OCI-M1 (cell line): ENCODE data around the gene GALNT16.

Experiments
- DNase-seq: peaks from one replicate; lab custom pipeline; 2025; lab: John Stamatoyannopoulos, UW

GALNT16 gene

GRCh38 chr14:69339426-69339825 lies 79.5 kb downstream of the GALNT16 start:
- no peak for DNase-seq

DNA sequence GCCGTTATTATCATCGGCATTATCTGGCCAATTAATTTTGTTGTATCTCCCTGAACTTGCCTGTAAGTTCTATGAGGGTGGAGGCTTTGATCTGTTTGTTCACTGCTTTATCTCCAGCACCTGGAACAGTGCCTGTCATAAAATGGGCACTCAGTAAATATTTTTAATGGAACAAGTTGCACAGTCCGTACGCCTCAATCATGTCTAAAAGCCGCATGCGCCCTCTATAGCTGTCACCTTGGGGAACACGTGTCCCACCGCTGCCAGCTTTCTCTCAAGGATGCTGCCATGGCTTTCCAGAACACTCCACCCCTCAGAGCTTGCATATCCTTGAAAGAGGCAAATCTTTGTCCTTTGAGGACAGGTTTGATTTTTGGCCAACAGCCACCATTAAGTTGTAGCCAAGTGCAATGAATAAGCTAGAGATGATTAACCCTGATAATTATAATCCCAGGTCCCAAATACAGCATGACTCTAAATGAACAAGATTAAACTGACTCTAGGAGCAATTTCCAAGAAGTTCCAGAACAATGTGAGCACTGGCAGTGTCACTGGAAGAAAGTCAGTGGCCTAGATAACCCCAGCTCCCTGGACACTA lies 83.1 kb downstream of the GALNT16 start:
- no peak for DNase-seq

DNA sequence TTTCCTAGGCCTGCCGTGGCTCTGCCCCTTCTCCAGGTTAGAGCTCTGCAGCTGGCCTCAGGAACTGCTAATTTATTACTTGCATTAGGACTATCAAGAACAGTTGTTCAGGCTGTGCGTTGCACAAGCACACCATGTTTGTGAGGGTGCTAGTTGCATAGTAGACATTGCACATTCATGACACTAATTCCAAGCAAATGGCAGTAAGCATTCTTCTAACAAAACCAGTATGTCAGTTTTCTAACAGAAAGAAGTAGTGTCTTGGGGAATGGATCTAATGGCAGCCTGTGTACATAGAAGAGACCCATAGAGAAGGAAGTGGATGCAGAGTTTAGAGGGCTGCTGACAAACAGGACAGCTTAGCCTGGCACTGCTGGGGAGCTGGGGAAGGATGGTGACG lies 84.2 kb downstream of the GALNT16 start:
- no peak for DNase-seq

DNA sequence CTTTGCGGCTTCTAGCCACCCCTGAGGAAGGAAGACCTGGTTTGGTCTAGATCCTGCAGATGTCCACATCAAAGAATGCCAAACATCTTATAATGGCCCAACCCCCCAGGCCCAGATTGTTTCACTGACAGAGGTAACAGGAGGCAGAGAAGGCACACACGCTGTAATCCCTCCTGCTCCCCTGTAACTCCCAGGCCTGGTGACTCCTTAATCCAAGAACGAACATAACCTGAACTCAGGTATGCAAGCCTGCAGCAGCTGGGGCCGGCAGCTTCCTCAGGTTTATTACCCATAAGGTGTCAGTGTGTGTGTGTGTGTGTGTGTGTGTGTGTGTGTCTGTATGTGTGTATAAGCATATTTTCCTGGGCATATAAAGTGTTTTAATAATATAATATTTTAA lies 85.4 kb downstream of the GALNT16 start:
- no peak for DNase-seq

GRCh38 chr14:69346710-69347109 lies 86.8 kb downstream of the GALNT16 start:
- DNase-seq, result peak; percentile 22

DNA sequence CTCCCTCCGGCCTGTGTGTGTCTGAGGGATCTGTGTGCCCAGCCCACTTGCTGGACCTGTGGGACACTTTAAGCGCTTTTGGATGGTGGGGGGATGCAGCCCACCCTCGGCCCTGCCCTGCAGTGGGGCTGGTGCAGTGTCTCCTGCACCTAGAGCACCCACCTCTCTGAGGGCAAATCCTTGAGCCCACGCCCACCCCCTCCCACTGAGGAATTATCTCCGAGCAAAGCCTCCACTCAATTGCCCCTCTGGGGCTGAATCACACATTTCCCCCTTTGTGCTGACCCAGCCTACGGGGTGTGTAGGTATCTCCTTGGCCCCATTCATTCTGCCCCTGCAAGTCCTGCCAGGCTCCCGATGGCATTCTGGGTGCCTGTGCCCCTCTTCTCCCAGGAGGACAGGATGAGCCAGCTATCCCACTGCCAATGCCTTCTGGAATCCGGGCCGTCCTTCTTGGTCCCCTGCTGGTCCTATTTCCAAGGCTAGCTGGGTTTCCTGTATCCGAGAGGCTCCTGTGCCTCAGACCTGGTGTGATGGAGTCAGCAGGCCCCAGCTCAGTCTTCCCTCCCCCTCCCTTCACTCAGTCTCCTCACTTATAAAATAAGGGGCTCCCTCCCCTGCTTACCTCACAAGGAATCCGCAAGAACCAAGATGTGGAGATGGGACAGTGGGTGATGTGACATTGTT lies 89.3 kb downstream of the GALNT16 start:
- no peak for DNase-seq

- no peak for DNase-seq
Observed at GRCh38 chr14:69350892-69351291, 90.9 kb downstream of the GALNT16 start.

DNA sequence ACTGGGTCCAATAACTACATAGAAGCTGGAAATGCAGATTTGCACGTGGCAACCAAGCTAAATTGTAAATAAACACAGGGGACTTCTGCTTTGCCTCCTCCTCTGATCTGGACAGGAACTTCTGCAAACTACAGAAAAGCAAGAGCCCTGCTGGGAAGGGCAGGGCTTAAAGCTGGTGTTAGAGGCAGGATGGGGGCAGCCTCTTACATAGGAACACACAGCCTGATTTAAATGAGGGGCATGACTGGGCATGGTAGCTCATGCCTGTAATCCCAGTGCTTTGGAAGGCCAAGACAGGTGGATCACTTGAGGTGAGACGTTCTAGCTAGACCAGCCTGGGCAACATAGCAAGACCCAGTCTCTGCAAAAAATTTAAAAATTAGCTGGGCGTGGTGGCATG lies 91.4 kb downstream of the GALNT16 start:
- DNase-seq, result peak; percentile 5

GRCh38 chr14:69351911-69352310 lies 92.0 kb downstream of the GALNT16 start:
- no peak for DNase-seq

DNA sequence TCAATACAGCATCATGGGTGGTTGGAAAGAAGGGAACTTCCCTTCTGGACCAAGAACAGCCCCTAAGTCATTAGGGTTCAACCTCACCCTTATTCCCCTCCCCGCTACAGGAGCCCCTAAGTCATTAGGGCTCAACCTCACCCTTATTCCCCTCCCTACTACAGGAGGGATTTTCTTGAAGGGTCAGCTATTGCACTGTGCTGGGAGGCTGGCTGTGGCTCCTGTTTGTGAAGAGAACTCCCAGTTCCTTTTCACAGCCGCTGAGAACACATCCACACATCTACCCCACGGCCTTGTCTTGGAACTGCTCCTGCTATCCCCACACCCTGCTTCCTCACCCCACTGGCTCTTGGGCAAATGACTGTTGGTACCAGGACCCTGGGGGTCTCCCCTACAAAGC lies 93.2 kb downstream of the GALNT16 start:
- DNase-seq, result no peak

DNA sequence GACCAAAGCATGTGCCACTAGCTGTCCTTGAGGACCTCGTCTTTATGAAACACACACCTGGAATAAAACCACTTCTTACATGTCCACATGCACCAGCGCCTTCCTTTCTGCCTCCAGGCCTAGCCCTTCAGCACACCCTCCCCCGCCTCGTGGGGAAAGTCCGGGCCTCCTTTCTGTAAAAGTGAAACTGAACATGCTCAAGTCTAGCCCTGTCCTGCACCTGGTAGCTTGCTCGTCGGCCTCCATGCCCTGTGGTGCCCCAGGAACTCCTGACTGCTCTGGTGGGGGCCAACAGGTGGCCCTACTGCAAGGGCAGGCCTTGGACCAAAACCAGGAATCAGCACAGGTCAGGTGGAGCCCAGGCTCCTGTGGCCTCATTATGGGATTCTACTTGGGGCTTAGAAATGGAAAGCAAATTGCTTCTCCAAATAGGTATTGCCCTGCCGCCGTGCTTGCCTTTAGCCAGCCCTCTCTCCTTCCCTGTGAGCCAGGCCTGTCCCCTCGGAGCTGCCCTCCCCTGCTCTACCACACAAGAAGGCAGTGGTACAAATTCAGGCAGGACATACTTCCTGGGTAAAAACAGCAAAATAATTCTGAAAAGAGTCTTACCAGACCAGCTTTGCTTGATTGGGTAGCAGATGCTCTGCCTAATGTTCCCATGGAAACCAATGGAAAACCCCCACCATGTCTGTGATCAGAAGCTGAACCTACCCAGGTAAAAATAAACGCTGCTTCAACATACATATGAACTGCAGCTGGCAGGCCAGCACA lies 94.6 kb downstream of the GALNT16 start:
- DNase-seq, result peak; percentile 61

DNA sequence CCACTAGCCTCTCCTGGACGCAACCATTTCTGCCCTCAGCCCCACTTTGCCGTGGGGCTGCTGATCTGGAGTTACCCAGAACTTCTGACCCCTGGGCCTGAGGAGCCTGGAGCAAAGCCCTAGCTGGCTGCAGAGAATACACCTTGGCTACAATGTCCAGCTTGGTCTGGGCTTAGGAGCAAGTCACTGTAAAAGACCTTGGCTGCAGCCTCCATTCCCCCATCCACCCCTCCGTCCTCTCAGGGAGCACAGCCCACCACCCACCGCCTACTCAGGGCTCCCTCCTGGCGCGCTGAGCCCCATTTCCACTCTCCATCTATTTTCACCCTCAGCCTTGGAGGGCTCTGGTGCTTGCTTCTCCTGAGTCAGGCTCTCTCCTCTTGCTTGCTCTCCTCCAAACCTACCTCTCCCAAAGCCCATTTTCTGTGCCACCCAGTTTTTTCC lies 95.2 kb downstream of the GALNT16 start:
- no peak for DNase-seq

DNA sequence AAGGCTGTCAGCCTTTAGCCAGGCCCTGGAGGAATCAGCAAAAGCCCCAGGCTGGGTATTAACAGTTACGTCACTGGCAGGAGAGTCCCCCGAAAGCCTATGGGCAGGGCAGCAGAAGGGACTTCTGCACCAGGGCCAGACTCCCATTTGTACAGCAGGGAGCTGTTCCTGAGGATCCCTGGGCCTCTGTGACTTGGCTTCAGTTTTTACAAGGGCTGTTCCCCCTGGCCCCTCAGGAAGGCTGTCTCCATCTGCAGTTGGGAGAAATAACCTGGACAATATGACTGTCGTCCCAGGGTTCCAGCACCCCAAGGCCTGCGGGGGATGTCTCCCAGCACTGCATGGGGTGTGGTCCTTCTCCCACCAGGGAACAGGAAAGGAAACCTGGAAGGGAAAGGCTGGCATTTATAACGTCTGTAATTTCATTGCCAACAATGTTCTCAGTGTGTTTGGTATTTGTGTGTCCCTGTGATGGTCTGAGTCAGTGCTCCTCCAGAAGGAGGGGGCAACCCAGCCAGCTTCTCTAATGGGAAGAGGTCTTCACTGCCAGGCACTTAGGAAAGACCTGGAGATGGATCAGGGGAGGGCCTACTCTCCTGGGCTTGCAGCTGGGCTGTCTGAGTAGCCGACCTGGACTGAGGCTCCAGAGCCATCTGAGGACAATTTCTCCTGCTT lies 95.8 kb downstream of the GALNT16 start:
- DNase-seq, result no peak

GRCh38 chr14:69356903-69357543 lies 97.1 kb downstream of the GALNT16 start:
- no peak for DNase-seq

DNA sequence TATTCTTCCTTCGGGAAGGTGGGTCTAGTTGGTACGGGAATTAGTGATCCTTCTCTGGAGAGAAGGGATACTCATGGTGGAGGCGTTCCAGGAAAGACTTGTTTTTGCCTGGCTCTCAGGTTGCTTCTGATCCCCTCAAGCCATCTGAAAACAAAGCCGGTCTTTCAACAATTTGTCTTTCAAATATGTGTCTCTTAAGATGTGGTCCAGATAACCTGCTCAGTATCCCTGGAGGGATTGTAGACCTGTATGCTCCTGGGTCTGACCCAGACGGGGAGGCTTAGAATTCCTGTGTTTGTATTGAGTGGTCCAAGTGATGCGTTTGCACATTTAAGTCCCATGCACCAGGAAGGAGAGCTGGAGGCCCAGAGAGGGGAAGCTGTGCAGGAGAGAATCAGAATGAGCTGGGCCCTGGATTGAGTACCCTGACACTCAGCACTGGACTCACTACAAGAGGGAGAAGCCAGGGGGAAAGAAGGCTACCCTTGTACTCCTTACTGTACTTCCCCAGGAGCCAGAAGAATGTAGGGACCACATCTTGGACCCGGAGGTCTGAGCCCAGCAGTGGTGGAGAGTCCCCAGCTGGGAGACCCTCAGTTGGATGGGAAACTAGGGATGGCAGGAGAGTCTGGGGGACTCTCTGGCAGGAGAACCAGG lies 97.7 kb downstream of the GALNT16 start:
- no peak for DNase-seq

DNA sequence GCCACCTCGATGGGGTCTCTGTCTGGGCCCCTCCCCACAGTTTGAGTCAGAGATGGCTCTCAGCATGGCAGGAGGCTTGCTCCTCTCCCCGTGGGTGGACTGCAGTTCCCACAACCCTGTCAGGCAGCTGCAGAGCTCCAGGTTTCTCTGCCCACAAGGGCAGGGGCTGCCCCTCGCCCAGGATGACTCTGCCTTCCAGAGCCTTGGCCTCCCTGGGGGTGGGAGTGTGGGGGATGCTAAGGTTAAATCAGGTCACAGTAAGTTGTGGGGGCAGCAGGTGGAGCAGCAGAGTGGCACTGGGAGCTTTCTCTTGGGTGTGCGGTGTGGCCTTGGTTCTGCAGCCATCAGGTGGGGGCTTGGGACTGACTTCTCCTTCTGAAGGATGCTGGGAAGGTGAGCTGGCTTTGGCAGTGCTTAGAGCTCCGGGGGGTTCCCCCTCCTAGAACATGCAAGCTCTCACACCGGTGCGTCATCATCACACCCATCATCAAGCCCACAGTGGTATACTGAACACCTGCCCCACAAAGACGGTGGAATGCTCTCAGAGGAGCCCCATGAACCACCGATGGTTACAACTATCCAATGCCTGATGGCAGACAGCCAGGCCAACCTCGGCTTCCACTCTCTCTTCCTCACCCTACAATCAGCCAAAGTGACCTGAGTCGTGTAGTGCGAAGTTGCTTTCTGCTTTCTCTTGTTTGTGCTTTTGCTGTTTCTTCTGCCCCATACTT lies 98.4 kb downstream of the GALNT16 start:
- DNase-seq, result no peak

- no peak for DNase-seq
Observed at GRCh38 chr14:69358966-69359365, 99.0 kb downstream of the GALNT16 start.

- no peak for DNase-seq
Observed at GRCh38 chr14:69360438-69361108, 100.6 kb downstream of the GALNT16 start.

- DNase-seq, result no peak
Observed at GRCh38 chr14:69363055-69363454, 103.1 kb downstream of the GALNT16 start.

GRCh38 chr14:69363964-69364363 lies 104.0 kb downstream of the GALNT16 start:
- no peak for DNase-seq
